HCT116 (cell line): ENCODE measurements around the gene PSEN2. TPM values are rescaled to one million over a fixed set of nuclear protein-coding genes. Genes with fewer than 3 reads are reported as not detected.

ENCODE experiments used
- ATAC-seq: fragments of 200-7000 bp; cut with Tn5 transposase; 2 replicates; pipeline ENCODE4 v1.9.1; 2020; ENCODE audit warnings: mild to moderate bottlenecking, moderate library complexity
- BruUV-seq: library from RNA; stranded (reverse); fragments of 400-500 nt; replicated peaks from 2 replicates; lab custom pipeline; 2021; lab: Mats Ljungman, UMichigan
- CTCF ChIA-PET: fragments of 300-600 bp; sonication (Branson Sonifier 250); formaldehyde crosslinking; loops from one replicate; lab custom pipeline; 2021; ENCODE audit warnings: antibody characterized with exemption; lab: Charles Lee
- POLR2A ChIA-PET: fragments of 300-600, 350-600 bp; sonication (Branson Sonifier 250); formaldehyde crosslinking; loops from one replicate; lab custom pipeline; 2021; ENCODE audit warnings: antibody characterized with exemption; lab: Charles Lee
- RAD21 ChIA-PET, 2 experiments: fragments of 300-600 bp; sonication (Branson Sonifier 250); formaldehyde crosslinking; loops; one replicate each; lab custom pipeline; 2023; ENCODE audit warnings: low total read pairs in 2 of 2; ENCODE audit not compliant: uncharacterized antibody in 2 of 2, unreplicated experiment in 2 of 2, low non-redundant PET in 1 of 2; lab: Charles Lee
- DNase-seq: peaks from one replicate; pipeline ENCODE4 v3.0.0-alpha.2; 2010; ENCODE audit warnings: low read depth, low spot score
- H2AFZ ChIP-seq: fragments of 200-600 bp; shearing (Covaris generic), sonication (generic); 2 replicates; pipeline ENCODE4 v1.6.1; 2017; ENCODE audit warnings: low read depth, mixed run types, mixed read lengths, antibody characterized with exemption, low read length; ENCODE audit not compliant: poor library complexity, severe bottlenecking
- H3K27ac ChIP-seq: 2 replicates; pipeline ENCODE4 v1.5.1; 2012; ENCODE audit warnings: low read depth, low read length
- H3K27me3 ChIP-seq: fragments of 200-600 bp; sonication (generic); 2 replicates; pipeline ENCODE4 v1.6.1; 2016; ENCODE audit warnings: mixed run types, low read length, mixed read lengths; ENCODE audit not compliant: insufficient read depth
- H3K36me3 ChIP-seq, 2 experiments: fragments of 200-500 bp in 1 of 2; fragments of 200-600 bp in 1 of 2; sonication (Bioruptor generic) in 1 of 2; sonication (generic) in 1 of 2; 2 replicates each; pipeline versions ENCODE4 v1.5.1 to v1.6.1; 2014 to 2016; ENCODE audit warnings: low read length in 2 of 2, inconsistent platforms in 1 of 2, mixed read lengths in 1 of 2, mixed run types in 1 of 2; ENCODE audit not compliant: insufficient read depth in 2 of 2, control insufficient read depth in 1 of 2
- H3K4me1 ChIP-seq, 2 experiments: fragments of 200-600 bp in 1 of 2; sonication (generic) in 1 of 2; 2 replicates each; pipeline versions ENCODE4 v1.5.1 to v1.6.1; 2012 to 2017; ENCODE audit warnings: low read length in 2 of 2, inconsistent platforms in 1 of 2, mild to moderate bottlenecking in 1 of 2, mixed read lengths in 1 of 2, mixed run types in 1 of 2, moderate library complexity in 1 of 2; ENCODE audit not compliant: insufficient read depth in 2 of 2, control insufficient read depth in 1 of 2
- H3K4me2 ChIP-seq: fragments of 200-600 bp; sonication (generic); 2 replicates; pipeline ENCODE4 v1.6.1; 2017; ENCODE audit warnings: mixed run types, low read length, mixed read lengths
- H3K4me3 ChIP-seq, 2 experiments: fragments of 200-600 bp in 1 of 2; sonication (generic) in 1 of 2; replicated peaks in 1 of 2; 2 replicates each; pipeline ENCODE4 v1.5.1; 2011 to 2016; ENCODE audit warnings: low read length in 2 of 2, control low read depth in 1 of 2, low read depth in 1 of 2, mild to moderate bottlenecking in 1 of 2, mixed read lengths in 1 of 2, mixed run types in 1 of 2
- H3K79me2 ChIP-seq: fragments of 200-600 bp; sonication (generic); 2 replicates; pipeline ENCODE4 v1.6.1; 2017; ENCODE audit warnings: mild to moderate bottlenecking, mixed run types, low read length, moderate library complexity, mixed read lengths; ENCODE audit not compliant: insufficient read depth
- H3K9ac ChIP-seq: fragments of 200-600 bp; sonication (generic); 2 replicates; pipeline ENCODE4 v1.6.1; 2016; ENCODE audit warnings: low read length, mixed read lengths
- H3K9me2 ChIP-seq: fragments of 200-600 bp; sonication (generic), shearing (Covaris generic); 2 replicates; pipeline ENCODE4 v1.6.1; 2017; ENCODE audit warnings: mixed run types, mild to moderate bottlenecking, moderate library complexity; ENCODE audit not compliant: insufficient read depth
- H3K9me3 ChIP-seq, 2 experiments: fragments of 200-500 bp in 1 of 2; fragments of 200-600 bp in 1 of 2; sonication (Bioruptor generic) in 1 of 2; sonication (generic) in 1 of 2; 2 replicates each; pipeline ENCODE4 v1.6.1; 2014 to 2017; ENCODE audit warnings: low read length in 2 of 2, mixed read lengths in 2 of 2, inconsistent platforms in 1 of 2, low read depth in 1 of 2, mild to moderate bottlenecking in 1 of 2, mixed run types in 1 of 2, moderate library complexity in 1 of 2; ENCODE audit not compliant: control insufficient read depth in 1 of 2, insufficient read depth in 1 of 2
- H4K20me1 ChIP-seq: fragments of 200-600 bp; sonication (generic), shearing (Covaris generic); 2 replicates; pipeline ENCODE4 v1.6.1; 2017; ENCODE audit warnings: mixed run types, mild to moderate bottlenecking, moderate library complexity; ENCODE audit not compliant: insufficient read depth
- EZH2 ChIP-seq: fragments of 200-600 bp; sonication (generic); IDR thresholded peaks from 2 replicates; pipeline ENCODE4 v1.6.1; 2017; ENCODE audit warnings: antibody characterized with exemption, mixed run types
- EZH2phosphoT487 ChIP-seq: fragments of 200-600 bp; IDR thresholded peaks from 2 replicates; pipeline ENCODE4 v1.6.1; 2018; ENCODE audit warnings: antibody characterized with exemption, borderline replicate concordance
- RAD21 ChIP-seq: IDR thresholded peaks from 2 replicates; pipeline ENCODE4 v1.6.1; 2012; ENCODE audit warnings: low read depth, mild to moderate bottlenecking
- SP1 ChIP-seq: IDR thresholded peaks from 2 replicates; pipeline ENCODE4 v1.6.1; 2012; ENCODE audit warnings: low read depth
- SRF ChIP-seq: IDR thresholded peaks from 2 replicates; pipeline ENCODE4 v1.6.1; 2012; ENCODE audit warnings: low read depth
- intact Hi-C: fragments of 100-400 bp; cut with micrococcal nuclease; formaldehyde crosslinking; loops from 2 replicates; pipeline ENCODE4 v1.10.0; 2022
- total RNA-seq: library from RNA; stranded (reverse); gene quantifications from one replicate; pipeline ENCODE4 v1.2.1, GENCODE V29; 2021; ENCODE audit not compliant: unreplicated experiment
- TF ChIP-seq, protein P1 (sequence below): IDR thresholded peaks from 2 replicates; pipeline ENCODE4 v1.6.1; 2011; ENCODE audit warnings: mild to moderate bottlenecking, low read length, moderate library complexity; ENCODE audit not compliant: insufficient replicate concordance; ENCODE audit errors: extremely low read depth
- TF ChIP-seq, protein P2 (sequence below): IDR thresholded peaks from 2 replicates; pipeline ENCODE4 v1.6.1; 2012

The PSEN2 gene
- total RNA-seq, 1 experiment from 2014 or later = 28.5 TPM

DNA sequence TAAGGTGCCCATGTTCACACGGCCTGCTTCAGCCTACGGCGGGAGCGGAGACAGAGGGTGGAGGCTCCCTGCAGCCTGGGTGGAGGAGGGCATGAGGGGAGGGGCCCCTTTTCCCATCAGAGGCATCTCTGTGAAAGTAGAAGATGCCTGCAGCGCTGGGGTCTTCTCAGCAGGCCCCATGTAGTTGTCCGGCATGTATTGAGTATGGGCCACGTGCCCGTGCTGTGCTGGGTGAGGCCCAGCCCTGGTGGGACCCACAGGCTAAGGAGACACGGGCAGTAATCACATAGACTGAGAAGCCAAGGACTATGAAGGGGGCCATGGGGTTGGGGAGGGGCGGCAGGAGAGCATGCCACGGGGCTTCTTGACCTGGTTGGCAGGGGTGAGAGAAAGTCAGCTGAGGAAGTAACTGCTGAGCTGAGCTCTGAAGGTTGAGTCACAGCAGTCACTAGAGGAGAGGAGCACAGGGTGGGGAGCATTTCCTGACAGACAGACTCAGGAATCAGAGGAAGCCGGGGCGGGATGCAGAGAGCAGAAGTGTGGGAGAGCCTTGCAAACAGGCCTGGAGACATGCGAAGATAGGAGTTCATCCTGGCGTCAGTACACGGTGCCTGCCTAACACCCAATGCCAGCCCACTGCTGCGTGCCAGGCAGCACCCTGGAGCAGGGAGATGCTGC is 21.6 kb downstream of the PSEN2 start:
- CTCF ChIA-PET = no interaction called here
- POLR2A ChIA-PET = no interaction called here
- no peak for ATAC-seq

DNA sequence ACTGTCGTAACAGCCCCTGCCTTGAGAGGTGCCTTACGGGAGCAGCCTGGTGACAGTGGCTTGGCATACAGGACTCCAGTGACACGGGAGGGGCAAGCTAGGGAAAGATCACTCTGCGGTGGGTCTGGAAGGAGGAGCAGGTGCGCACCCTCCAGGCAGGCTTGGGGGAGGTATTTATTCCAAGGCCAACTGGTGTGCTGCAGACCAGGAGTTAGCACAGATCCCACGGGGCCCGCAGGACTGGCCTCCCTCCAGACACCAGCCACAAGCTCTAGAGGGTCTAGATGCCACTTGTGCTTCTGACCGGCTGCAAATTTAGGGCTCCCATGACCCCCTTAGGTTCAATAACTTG is 22.1 kb downstream of the PSEN2 start:
- no peaks in the 10 kb centered on the region for H3K79me2 ChIP-seq
- CTCF ChIA-PET = no interaction called here
- peaks cover 3 to 7% of the 10 kb centered on the region in 2 experiments; a peak in 3 of 4 replicates for H3K36me3 ChIP-seq
- no peaks in the 10 kb centered on the region for H3K4me1 ChIP-seq
- no peak overlapping the region for H3K27ac ChIP-seq
- H3K27me3 ChIP-seq = no peaks in the 10 kb centered on the region
- no TSS peak for BruUV-seq
- H3K9me2 ChIP-seq = no peaks in the 10 kb centered on the region
- no peak overlapping the region for H2AFZ ChIP-seq
- TF ChIP-seq SP1 (no peak), RAD21 (0 out of 2 replicates have a peak, but pooled peaks have one; percentile 8)
- no peak overlapping the region for H3K4me2 ChIP-seq
- no peak overlapping the region for H3K9ac ChIP-seq
- intact Hi-C loops = no loop called here
- RAD21 ChIA-PET = no interaction called here
- H3K4me3 ChIP-seq = no peak overlapping the region
- H3K9me3 ChIP-seq = no peaks in the 10 kb centered on the region
- H4K20me1 ChIP-seq = no peaks in the 10 kb centered on the region
- POLR2A ChIA-PET = no interaction called here
- ATAC-seq (no peak; the same call in 1 of the 2 replicates), DNase-seq (no peak)

More for the DNA sequence above, 21.6 kb downstream of the PSEN2 start:
- H3K9ac ChIP-seq = no peak overlapping the region
- H3K27me3 ChIP-seq = no peaks in the 10 kb centered on the region
- H3K4me1 ChIP-seq = no peaks in the 10 kb centered on the region
- H3K4me3 ChIP-seq = no peak overlapping the region
- no peak overlapping the region for H3K4me2 ChIP-seq
- H3K9me3 ChIP-seq = no peaks in the 10 kb centered on the region
- intact Hi-C loops = no loop called here
- peaks cover 3 to 7% of the 10 kb centered on the region in 2 experiments; a peak in 3 of 4 replicates for H3K36me3 ChIP-seq
- no peak overlapping the region for H3K27ac ChIP-seq
- RAD21 ChIA-PET = no interaction called here
- H4K20me1 ChIP-seq = no peaks in the 10 kb centered on the region
- DNase-seq = no peak
- H3K9me2 ChIP-seq = no peaks in the 10 kb centered on the region
- no peak overlapping the region for H2AFZ ChIP-seq
- H3K79me2 ChIP-seq = no peaks in the 10 kb centered on the region
- no TSS peak for BruUV-seq
- TF ChIP-seq EZH2phosphoT487 = no peak
- TF ChIP-seq, protein P1, sequence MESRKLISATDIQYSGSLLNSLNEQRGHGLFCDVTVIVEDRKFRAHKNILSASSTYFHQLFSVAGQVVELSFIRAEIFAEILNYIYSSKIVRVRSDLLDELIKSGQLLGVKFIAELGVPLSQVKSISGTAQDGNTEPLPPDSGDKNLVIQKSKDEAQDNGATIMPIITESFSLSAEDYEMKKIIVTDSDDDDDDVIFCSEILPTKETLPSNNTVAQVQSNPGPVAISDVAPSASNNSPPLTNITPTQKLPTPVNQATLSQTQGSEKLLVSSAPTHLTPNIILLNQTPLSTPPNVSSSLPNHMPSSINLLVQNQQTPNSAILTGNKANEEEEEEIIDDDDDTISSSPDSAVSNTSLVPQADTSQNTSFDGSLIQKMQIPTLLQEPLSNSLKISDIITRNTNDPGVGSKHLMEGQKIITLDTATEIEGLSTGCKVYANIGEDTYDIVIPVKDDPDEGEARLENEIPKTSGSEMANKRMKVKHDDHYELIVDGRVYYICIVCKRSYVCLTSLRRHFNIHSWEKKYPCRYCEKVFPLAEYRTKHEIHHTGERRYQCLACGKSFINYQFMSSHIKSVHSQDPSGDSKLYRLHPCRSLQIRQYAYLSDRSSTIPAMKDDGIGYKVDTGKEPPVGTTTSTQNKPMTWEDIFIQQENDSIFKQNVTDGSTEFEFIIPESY = no peak
- TF ChIP-seq SRF = no peak
- TF ChIP-seq, protein P2, sequence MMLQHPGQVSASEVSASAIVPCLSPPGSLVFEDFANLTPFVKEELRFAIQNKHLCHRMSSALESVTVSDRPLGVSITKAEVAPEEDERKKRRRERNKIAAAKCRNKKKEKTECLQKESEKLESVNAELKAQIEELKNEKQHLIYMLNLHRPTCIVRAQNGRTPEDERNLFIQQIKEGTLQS = no peak
- TF ChIP-seq SP1 = no peak
- TF ChIP-seq EZH2 = no peak
